T-helper 9 cell (primary cell): ENCODE data around the gene CWC15.
A peak's percentile ranks its signal among the peaks of the same experiment; 100 is the strongest.
"Not testable (repeated sequence)": the region's sequence is repeated elsewhere in the genome, so short reads cannot be mapped to it uniquely, and the experiment has no call there.

Experiments
- DNase-seq: peaks from one replicate; pipeline ENCODE4 v3.0.0-alpha.2; 2020
- total RNA-seq, 2 donors: gene quantifications; one replicate each; lab custom pipeline; 2026; lab: John Stamatoyannopoulos, UW

The CWC15 gene
- total RNA-seq, result 50.9 to 69.0 reads per million in 2 donors

DNA sequence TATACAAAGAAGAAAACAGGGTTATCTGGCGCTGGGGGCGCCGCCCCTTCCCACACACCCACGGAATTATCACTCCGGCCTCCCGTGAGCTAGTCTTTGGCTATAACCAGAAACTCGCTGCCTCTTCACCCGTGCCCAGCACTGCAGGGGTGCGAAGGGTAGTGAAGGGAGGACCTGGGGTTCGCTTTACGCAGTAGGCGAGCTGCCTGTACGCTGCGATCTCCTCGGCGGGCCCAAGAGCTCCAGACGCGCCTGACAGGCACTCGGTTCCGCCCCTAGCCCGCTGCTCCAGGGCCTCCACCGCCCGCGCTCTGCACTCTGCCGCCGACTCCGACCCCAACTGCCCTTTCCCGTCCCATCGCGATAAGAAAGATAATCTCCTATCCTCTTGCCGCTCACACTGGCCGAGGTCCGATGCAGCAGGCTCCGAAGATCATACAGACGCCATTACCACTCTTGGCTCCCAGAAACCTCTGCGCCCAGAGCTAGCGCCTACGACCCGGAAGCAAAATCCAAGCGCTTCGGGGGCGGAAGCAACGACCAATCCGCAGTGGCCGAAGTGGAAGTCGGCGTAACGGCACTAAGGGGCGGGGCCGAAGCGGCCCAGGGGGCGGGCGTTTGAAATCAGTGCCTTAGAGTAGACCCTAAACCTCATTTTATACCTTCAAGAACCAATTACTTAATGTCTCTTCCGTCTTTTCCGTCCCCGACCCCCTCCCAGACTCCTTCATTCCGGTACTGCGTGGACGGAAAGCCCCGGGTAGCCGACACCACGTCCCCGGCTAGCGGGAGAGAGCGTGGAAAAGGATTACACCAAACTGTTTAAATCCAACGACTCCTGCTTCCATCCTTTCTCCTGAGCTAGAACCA lies at the start of gene CWC15, which contains the start of gene KDM4D:
Gene CWC15, minus strand, starts transcription at position 458 of the 870 bp plus-strand sequence. CDS start 1,371 bp downstream, outside the sequence.
Gene KDM4D, plus strand, starts transcription at position 611 of the 870 bp plus-strand sequence. CDS start 23,664 bp downstream, outside the sequence.
- DNase-seq, result peak; percentile 90

- DNase-seq, result not testable (repeated sequence)
Measured at GRCh38 chr11:95021468-95021867, 48.1 kb upstream of the CWC15 start.

DNA sequence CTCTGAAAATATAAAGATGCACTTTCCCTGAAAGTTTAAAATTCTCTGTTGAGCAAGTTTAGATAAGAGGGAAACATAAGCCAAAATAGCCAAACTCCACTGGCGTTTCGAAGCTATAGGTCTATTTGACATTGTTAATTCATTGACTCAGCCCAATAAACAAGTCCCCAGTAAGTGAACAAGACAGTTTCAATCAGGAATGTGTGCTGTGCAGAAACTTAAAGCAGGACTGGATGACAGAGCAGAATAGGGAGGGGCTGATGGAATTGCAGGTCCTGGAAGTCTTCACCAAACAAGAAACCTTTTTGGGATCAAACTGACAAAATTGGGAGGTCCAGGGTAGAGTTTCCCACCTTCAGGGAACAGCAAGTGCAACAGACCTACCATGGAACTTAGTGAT lies 42.8 kb upstream of the CWC15 start:
- no peak for DNase-seq

DNA sequence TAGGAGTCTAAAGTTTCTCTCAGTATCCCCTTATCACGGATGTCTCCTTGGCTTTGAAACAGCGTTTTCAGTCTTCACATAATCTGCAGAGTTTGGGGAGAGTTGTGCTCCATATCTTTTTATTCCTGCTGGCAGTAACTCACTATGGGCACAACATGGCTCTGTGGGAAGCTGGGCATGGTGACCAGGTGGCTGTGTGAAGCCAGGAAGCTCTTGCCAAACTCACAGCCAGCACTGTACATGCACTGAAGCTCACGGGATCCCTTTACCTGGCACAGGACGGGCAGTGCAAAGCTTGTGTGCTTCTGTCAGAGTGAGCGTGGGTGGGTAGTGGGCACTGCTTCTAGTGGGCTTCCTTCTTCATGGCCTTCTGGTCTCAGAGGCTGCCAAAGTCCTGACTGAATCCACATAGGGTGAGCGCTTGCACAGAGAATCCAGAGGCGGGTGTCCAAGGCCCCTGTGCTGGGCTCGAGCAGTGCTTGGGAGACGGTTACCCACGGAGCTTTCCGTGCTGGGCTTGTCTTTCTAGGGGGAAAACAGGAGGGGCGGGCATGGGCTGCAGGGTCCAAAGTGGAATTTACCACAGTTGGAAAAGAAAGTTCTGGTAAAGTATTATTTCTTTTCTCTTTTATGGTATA lies 40.9 kb upstream of the CWC15 start:
- no peak for DNase-seq

- DNase-seq, result no peak
Measured at GRCh38 chr11:95011376-95011775, 38.0 kb upstream of the CWC15 start.

DNA sequence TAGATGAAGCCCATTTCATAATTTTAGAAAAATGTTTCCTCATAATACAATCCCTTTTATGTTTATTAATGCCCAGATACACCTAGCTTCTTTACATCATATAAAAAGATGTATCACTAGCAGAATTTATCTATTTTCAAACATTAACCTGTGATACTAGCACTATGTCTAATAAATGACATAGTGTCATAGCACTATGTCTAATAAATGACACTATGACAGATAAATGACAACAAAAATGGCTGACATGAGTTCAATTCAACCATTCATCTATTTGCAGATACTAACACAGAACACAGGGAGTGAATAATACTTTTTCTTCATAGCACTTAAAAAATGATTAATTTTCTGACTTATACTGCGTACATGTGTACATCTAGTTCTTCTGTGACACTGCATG lies 32.3 kb upstream of the CWC15 start:
- no peak for DNase-seq

DNA sequence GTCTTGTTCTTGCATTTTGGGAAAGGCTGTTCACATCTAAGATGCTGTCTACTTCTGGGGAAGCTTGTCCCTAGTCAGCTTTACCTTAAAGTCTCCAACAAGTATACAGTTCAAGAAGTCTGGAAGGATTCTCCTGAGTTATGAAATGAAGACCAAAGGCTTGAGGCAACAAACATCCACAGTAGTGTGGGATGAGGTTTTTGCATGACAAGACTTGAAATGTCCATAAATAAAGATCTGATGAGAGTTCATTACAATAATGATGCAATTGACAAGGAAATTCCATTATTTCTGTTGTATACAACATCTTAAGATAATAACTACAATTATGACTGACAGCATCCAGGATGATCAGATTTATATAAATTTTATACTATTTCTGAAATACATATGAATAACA lies 30.4 kb upstream of the CWC15 start:
- no peak for DNase-seq

- DNase-seq, result no peak
Measured at GRCh38 chr11:94998285-94998684, 24.9 kb upstream of the CWC15 start.

DNA sequence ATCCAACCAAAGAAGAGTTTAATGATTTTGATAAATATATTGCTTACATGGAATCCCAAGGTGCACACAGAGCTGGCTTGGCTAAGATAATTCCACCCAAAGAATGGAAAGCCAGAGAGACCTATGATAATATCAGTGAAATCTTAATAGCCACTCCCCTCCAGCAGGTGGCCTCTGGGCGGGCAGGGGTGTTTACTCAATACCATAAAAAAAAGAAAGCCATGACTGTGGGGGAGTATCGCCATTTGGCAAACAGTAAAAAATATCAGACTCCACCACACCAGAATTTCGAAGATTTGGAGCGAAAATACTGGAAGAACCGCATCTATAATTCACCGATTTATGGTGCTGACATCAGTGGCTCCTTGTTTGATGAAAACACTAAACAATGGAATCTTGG lies 24.1 kb upstream of the CWC15 start:
- DNase-seq, result no peak

- DNase-seq, result no peak
Measured at GRCh38 chr11:94993400-94993943, 20.1 kb upstream of the CWC15 start.

DNA sequence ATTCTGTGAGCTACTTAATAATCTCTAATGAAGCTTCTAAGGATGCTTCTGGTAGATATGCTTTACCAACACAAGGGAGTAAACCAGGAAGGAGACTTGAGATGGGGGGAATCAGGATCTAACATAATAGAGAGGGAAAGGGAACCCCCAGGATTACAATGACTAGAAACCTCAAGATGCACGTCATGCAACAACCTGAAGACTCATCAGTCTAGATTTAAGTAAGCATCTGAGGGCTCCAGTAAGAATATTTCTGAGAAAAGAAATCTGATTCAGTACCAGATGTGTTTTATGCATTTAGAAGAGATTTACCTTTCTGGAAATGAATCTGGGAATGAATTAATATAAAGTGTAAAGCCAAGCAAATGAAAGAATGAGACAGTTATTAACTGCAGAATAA lies 15.4 kb upstream of the CWC15 start:
- no peak for DNase-seq

DNA sequence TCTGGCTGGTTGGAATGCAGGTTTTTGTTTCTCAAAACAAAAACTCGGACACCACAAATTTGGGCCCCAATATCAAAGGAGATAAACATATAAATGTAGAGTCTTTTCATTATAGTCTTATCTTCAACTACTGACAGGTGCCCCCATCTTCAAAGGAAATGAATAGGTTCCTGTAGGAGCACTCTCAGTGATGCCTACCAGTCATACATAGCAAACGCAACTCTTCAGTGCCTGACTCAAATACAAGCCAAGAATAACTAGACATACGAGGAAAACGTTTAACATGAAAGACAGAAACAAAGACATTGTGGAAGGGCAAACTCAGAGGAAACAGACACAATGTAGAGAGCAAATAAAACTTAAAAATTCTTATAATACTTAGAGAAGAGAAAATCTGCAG lies 14.0 kb upstream of the CWC15 start:
- DNase-seq, result no peak

DNA sequence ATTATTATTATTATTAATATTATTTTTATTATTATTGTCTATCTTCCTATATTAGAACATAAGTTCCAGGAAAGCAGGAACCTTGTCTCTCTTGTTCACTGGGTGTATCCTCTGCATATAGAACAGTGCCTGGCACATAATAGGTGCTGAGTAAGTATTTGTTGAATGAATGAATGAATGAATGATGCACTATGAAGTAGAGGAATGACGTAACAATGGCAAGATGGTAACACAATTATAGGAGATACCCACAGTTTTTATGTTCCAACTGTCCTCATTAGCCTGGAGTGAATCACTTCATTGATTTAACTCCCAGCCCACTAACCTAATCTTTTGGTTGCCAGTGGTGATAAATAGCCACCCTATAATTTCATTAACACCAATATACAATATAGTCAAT lies 2.2 kb upstream of the CWC15 start:
- DNase-seq, result no peak

DNA sequence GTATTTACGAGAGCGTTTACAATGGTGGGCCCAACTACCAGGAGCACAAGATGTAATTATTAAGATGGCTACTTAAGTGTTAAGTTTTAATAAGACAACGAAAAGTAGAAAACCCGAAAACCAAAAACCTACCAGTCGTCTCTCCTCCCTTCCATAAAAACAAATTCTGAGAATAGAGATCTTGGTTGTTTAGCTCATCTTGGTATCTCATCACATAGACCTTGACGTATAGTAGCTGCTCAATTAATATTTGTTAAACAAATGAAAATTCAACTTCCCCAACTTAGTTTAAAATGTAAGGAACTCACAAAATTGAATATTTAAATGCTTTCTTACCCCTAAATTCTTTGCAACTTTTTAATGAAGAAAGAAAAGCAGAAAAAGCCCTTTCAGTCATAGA lies 822 bp upstream of the CWC15 start:
- DNase-seq, result no peak

- DNase-seq, result no peak
Measured at GRCh38 chr11:94972700-94973098, 657 bp downstream of the CWC15 start.

DNA sequence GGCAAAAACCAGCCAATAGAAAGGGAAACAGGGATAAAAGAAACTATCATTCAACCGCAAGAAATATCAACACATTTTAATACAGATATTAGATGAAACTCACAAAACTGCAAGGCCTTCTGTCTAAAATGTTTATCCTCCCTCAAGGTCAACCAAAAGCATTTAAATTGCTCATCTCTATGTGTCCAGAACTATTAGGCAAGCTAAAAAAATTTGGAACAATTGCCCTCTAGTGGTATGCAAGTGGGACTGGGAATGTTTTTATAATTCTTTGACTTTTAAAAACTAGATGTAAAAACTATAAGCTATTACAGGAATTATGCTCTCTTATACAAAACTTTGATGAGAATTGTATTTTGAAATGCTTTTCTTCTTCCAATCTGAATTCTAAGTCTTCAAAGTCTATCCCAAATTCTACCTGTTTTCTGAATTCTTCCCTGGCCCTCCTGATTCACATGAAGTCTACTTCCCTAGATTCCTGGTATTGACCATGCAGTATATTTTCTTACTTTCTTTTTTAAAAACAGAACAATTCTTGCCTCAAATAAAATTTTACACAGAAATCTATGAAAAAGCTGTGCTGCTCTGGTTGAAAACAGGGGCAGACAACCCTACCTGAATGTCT lies 4.9 kb downstream of the CWC15 start:
- DNase-seq, result no peak

DNA sequence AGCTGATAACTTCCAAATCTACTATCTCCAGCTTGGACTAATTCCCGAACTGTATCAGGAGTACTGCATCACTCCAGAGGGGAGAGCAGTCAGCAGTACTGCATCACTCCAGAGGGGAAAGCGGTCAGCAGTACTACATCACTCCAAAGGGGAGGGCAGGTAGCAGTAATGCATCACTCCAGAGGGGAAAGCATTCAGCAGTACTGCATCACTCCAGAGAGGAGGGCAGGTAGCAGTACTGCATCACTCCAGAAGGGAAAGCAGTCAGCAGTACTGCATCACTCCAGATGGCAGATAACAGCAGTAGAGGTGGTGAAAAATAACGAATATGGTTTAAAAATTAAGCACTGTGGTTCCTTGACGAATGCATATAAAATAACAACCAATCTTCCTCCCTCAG lies 8.4 kb downstream of the CWC15 start:
- no peak for DNase-seq

DNA sequence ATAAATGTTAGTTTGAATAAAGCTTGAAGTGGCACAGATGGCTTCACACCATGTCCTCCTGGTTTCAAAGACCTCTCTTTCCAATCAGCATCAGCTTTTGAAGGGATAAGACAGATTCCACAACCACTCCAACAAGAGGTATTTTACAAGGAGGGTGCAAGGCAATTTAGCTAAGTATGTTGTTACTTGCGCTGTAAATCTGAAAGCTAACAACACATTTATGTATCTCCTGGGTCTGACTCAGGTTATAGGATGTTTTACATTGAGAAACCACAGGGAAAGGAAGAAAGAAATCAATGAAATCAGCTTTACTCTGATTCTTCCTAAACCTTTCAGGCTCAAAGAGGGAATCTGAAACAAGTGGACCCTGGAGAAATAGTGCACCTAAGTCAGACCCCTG lies 12.1 kb downstream of the CWC15 start:
- no peak for DNase-seq

GRCh38 chr11:94960488-94960887 lies 12.9 kb downstream of the CWC15 start:
- no peak for DNase-seq

- DNase-seq, result no peak
Measured at GRCh38 chr11:94959179-94959578, 14.2 kb downstream of the CWC15 start.

DNA sequence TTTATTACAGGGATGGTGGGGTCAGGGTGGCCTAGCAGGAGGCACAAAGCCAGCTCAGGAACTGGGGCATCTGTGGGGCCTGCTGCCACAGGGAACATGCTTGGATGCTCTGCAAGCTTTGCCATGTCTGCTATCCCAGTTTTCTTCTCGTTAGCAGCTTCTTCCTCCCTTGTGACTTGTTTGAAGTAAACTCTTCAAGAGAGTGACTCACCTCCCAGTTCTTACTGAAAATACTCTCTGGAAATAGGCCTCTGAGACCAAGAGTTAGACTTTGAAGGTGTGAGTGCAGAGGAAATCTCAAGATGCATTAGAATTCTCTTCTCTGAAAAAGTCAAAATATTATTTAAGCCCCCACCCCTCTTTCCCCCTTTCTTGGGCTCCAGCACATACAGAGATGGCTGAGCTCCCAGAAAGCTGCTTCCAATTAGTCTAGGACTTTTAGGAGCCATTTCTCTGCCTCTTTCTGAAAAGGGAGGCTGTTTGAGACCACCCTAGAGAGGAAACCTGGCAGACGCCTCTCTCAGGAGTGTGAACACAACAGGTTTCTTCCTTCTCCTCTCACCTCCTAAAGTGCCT lies 15.1 kb downstream of the CWC15 start:
- DNase-seq, result no peak

GRCh38 chr11:94956963-94957362 lies 16.4 kb downstream of the CWC15 start:
- DNase-seq, result no peak

- no peak for DNase-seq
Measured at GRCh38 chr11:94954753-94955152, 18.6 kb downstream of the CWC15 start.
